Measurements from ENCODE around the gene NR3C1. TPM values are rescaled to one million over a fixed set of nuclear protein-coding genes. Genes with fewer than 3 reads are reported as not detected.
A peak's percentile ranks its signal among the peaks of the same experiment; 100 is the strongest.

Gene NR3C1
- total and polyA plus RNA-seq, 2 of the 13 experiments (the other 11 are each of a cell fraction or from before 2014, with no cell fraction given), result 10.0 to 24.3 TPM

DNA sequence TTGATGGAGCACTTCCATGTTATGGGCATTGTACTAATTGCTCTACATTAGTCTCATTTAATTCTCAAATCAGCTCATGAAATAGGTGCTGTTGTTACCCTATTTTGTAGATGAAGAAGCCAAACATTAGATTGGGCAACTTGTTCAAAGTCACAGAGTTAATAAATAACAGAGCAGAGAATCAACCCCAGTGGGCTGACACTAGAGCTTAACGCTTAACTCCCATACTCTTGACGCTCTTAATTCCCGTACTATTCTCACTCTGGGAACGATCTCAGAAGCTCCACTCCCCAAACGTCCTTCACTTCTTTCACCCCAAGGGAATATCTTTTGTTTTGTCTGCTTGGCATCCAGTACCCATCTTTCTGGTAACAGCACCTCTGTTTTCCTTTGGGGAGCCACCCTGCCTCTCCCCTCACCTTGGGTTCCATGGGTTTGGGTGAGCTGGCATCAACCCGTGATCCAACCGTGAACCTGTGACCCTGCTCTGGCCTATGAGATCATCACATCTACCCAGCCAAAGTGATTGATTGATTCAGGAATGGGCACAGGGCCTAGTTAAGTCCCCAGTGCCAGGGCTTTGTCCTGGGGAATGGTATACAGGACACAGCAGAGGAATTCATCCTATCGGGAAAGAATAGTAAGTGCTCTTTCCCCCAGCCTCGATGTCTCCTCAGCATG is 169.2 kb downstream of the NR3C1 start (continued):
- TF ChIP-seq, protein P1, sequence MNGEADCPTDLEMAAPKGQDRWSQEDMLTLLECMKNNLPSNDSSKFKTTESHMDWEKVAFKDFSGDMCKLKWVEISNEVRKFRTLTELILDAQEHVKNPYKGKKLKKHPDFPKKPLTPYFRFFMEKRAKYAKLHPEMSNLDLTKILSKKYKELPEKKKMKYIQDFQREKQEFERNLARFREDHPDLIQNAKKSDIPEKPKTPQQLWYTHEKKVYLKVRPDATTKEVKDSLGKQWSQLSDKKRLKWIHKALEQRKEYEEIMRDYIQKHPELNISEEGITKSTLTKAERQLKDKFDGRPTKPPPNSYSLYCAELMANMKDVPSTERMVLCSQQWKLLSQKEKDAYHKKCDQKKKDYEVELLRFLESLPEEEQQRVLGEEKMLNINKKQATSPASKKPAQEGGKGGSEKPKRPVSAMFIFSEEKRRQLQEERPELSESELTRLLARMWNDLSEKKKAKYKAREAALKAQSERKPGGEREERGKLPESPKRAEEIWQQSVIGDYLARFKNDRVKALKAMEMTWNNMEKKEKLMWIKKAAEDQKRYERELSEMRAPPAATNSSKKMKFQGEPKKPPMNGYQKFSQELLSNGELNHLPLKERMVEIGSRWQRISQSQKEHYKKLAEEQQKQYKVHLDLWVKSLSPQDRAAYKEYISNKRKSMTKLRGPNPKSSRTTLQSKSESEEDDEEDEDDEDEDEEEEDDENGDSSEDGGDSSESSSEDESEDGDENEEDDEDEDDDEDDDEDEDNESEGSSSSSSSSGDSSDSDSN (CRISPR knock-in tag; IDR thresholded peaks at IDR 0.05), result no peak
- TF ChIP-seq HNF4A (CRISPR knock-in tag; IDR thresholded peaks at IDR 0.05) (peak; percentile 50), ZNF383 (CRISPR knock-in tag; IDR thresholded peaks at IDR 0.05; ENCODE audit: borderline replicate concordance) (no peak), NR2F1 (CRISPR knock-in tag; IDR thresholded peaks at IDR 0.05) (0 out of 4 replicates have a peak, but pooled peaks of 1 of the 2 experiments have one; percentile 15), ZFAT (CRISPR knock-in tag; conservative IDR thresholded peaks at IDR 0.05) (no peak), EED (CRISPR knock-in tag; IDR thresholded peaks at IDR 0.05) (0 out of 2 replicates have a peak, but pooled peaks have one; percentile 68), FOXO1 (CRISPR knock-in tag; IDR thresholded peaks at IDR 0.05) (peak; percentile 33; the same call in 1 of the 2 replicates), REL (CRISPR knock-in tag; conservative IDR thresholded peaks at IDR 0.05) (no peak), PITX1 (CRISPR knock-in tag; IDR thresholded peaks at IDR 0.05) (peak; percentile 56; the same call in 1 of the 2 replicates)
- TF ChIP-seq, protein P2, sequence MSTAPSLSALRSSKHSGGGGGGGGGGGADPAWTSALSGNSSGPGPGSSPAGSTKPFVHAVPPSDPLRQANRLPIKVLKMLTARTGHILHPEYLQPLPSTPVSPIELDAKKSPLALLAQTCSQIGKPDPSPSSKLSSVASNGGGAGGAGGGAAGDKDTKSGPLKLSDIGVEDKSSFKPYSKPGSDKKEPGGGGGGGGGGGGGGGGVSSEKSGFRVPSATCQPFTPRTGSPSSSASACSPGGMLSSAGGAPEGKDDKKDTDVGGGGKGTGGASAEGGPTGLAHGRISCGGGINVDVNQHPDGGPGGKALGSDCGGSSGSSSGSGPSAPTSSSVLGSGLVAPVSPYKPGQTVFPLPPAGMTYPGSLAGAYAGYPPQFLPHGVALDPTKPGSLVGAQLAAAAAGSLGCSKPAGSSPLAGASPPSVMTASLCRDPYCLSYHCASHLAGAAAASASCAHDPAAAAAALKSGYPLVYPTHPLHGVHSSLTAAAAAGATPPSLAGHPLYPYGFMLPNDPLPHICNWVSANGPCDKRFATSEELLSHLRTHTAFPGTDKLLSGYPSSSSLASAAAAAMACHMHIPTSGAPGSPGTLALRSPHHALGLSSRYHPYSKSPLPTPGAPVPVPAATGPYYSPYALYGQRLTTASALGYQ (CRISPR knock-in tag; IDR thresholded peaks at IDR 0.05), result no peak
- TF ChIP-seq, protein P3, sequence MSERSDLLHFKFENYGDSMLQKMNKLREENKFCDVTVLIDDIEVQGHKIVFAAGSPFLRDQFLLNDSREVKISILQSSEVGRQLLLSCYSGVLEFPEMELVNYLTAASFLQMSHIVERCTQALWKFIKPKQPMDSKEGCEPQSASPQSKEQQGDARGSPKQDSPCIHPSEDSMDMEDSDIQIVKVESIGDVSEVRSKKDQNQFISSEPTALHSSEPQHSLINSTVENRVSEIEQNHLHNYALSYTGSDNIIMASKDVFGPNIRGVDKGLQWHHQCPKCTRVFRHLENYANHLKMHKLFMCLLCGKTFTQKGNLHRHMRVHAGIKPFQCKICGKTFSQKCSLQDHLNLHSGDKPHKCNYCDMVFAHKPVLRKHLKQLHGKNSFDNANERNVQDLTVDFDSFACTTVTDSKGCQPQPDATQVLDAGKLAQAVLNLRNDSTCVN (CRISPR knock-in tag; IDR thresholded peaks at IDR 0.05; ENCODE audit: borderline replicate concordance), result no peak
- TF ChIP-seq, protein P4, sequence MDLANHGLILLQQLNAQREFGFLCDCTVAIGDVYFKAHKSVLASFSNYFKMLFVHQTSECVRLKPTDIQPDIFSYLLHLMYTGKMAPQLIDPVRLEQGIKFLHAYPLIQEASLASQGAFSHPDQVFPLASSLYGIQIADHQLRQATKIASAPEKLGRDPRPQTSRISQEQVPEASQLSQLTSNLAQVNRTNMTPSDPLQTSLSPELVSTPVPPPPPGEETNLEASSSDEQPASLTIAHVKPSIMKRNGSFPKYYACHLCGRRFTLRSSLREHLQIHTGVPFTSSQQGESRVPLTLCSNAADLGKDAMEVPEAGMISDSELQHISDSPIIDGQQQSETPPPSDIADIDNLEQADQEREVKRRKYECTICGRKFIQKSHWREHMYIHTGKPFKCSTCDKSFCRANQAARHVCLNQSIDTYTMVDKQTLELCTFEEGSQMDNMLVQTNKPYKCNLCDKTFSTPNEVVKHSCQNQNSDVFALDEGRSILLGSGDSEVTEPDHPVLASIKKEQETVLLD (CRISPR knock-in tag; IDR thresholded peaks at IDR 0.05; ENCODE audit: low read depth), result no peak
- TF ChIP-seq, protein P5, sequence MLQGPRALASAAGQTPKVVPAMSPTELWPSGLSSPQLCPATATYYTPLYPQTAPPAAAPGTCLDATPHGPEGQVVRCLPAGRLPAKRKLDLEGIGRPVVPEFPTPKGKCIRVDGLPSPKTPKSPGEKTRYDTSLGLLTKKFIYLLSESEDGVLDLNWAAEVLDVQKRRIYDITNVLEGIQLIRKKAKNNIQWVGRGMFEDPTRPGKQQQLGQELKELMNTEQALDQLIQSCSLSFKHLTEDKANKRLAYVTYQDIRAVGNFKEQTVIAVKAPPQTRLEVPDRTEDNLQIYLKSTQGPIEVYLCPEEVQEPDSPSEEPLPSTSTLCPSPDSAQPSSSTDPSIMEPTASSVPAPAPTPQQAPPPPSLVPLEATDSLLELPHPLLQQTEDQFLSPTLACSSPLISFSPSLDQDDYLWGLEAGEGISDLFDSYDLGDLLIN (CRISPR knock-in tag; IDR thresholded peaks at IDR 0.05; ENCODE audit: borderline replicate concordance), result no peak
- TF ChIP-seq, protein P6, sequence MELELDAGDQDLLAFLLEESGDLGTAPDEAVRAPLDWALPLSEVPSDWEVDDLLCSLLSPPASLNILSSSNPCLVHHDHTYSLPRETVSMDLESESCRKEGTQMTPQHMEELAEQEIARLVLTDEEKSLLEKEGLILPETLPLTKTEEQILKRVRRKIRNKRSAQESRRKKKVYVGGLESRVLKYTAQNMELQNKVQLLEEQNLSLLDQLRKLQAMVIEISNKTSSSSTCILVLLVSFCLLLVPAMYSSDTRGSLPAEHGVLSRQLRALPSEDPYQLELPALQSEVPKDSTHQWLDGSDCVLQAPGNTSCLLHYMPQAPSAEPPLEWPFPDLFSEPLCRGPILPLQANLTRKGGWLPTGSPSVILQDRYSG (CRISPR knock-in tag; IDR thresholded peaks at IDR 0.05), result no peak
- TF ChIP-seq, protein P7, sequence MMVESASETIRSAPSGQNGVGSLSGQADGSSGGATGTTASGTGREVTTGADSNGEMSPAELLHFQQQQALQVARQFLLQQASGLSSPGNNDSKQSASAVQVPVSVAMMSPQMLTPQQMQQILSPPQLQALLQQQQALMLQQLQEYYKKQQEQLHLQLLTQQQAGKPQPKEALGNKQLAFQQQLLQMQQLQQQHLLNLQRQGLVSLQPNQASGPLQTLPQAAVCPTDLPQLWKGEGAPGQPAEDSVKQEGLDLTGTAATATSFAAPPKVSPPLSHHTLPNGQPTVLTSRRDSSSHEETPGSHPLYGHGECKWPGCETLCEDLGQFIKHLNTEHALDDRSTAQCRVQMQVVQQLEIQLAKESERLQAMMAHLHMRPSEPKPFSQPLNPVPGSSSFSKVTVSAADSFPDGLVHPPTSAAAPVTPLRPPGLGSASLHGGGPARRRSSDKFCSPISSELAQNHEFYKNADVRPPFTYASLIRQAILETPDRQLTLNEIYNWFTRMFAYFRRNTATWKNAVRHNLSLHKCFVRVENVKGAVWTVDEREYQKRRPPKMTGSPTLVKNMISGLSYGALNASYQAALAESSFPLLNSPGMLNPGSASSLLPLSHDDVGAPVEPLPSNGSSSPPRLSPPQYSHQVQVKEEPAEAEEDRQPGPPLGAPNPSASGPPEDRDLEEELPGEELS (CRISPR knock-in tag; IDR thresholded peaks at IDR 0.05), result 0 out of 2 replicates have a peak, but pooled peaks have one; percentile 17

Measured in HepG2 (cell line).